HepG2 (cell line): ENCODE data around the gene MYH9. TPM values are rescaled to one million over a fixed set of nuclear protein-coding genes. Genes with fewer than 3 reads are reported as not detected.
A peak's percentile ranks its signal among the peaks of the same experiment; 100 is the strongest.

Experiments used
- AKAP8 ChIP-seq: sonication (generic); formaldehyde crosslinking; IDR thresholded peaks from 2 replicates; pipeline ENCODE4 v1.5.1; 2020; ENCODE audit warnings: mild to moderate bottlenecking, missing genetic modification reagents
- GATA4 ChIP-seq: sonication (generic); IDR thresholded peaks from 2 replicates; pipeline ENCODE4 v1.6.1; 2016; ENCODE audit warnings: antibody characterized with exemption, low read depth, borderline replicate concordance
- KAT7 ChIP-seq: IDR thresholded peaks from 2 replicates; pipeline ENCODE4 v1.6.1; 2018; ENCODE audit warnings: borderline replicate concordance, missing compliant biosample characterization
- NR3C1 ChIP-seq: sonication (generic); formaldehyde crosslinking; IDR thresholded peaks from 2 replicates; pipeline ENCODE4 v1.4.0; 2020; ENCODE audit warnings: missing genetic modification reagents
- POGZ ChIP-seq: sonication (generic); formaldehyde crosslinking; IDR thresholded peaks from 2 replicates; pipeline ENCODE4 v1.4.0; 2020; ENCODE audit warnings: mild to moderate bottlenecking, missing genetic modification reagents
- POLR2AphosphoS2 ChIP-seq: IDR thresholded peaks from 2 replicates; pipeline ENCODE4 v1.6.1; 2011; ENCODE audit warnings: low read depth, low read length, improper control_type of control experiment
- ZNF605 ChIP-seq: sonication (generic); formaldehyde crosslinking; IDR thresholded peaks from 2 replicates; pipeline ENCODE4 v1.8.0; 2022; ENCODE audit warnings: mild to moderate bottlenecking, missing genetic modification reagents
- ZNF75D ChIP-seq: sonication (generic); formaldehyde crosslinking; IDR thresholded peaks from 2 replicates; pipeline ENCODE4 v1.8.1; 2023; ENCODE audit warnings: missing genetic modification reagents, mild to moderate bottlenecking, borderline replicate concordance
- ZNF766 ChIP-seq: sonication (generic); formaldehyde crosslinking; IDR thresholded peaks from 2 replicates; pipeline ENCODE4 v1.5.0; 2020; ENCODE audit warnings: missing genetic modification reagents, borderline replicate concordance
- polyA plus RNA-seq, 8 experiments: library from polyadenylated mRNA; depleted of rRNA in 3 of 8; stranded (reverse) in 7 of 8; unstranded in 1 of 8; fragments of >200 nt; fragmentation: Illumina TruSeq in 4 of 8; extraction: Trizol in 4 of 8; gene quantifications; 2 replicates each; pipeline versions ENCODE4 v1.2.1 to v1.2.3, GENCODE V29; 2011 to 2016; ENCODE audit warnings: low read depth in 4 of 8, missing spikeins in 1 of 8, mixed read lengths in 1 of 8; ENCODE audit not compliant: insufficient read depth in 1 of 8
- total RNA-seq, 5 experiments: library from RNA; depleted of rRNA; stranded (reverse); fragments of >200 nt; fragmentation: Illumina TruSeq; extraction: Trizol; gene quantifications; 2 replicates each; pipeline ENCODE4 v1.2.3, GENCODE V29; 2016; ENCODE audit warnings: low read depth in 1 of 5
- TF ChIP-seq, protein P1 (sequence below): sonication (generic); formaldehyde crosslinking; IDR thresholded peaks from 2 replicates; pipeline ENCODE4 v1.4.0; 2020; ENCODE audit warnings: mild to moderate bottlenecking, missing genetic modification reagents
- TF ChIP-seq, protein P2 (sequence below): IDR thresholded peaks from 2 replicates; pipeline ENCODE4 v1.6.1; 2016; ENCODE audit warnings: mild to moderate bottlenecking
- TF ChIP-seq, protein P3 (sequence below): IDR thresholded peaks from 2 replicates; pipeline ENCODE4 v1.6.1; 2016
- TF ChIP-seq, protein P4 (sequence below), 2 experiments: fragments of 450-650 bp in 1 of 2; sonication (generic) in 1 of 2; formaldehyde crosslinking in 1 of 2; IDR thresholded peaks; 2 replicates each; pipeline versions ENCODE4 v1.6.1 to v1.8.0; 2016 to 2022; ENCODE audit warnings: antibody characterized with exemption in 1 of 2, mild to moderate bottlenecking in 1 of 2, missing genetic modification reagents in 1 of 2
- TF ChIP-seq, protein P5 (sequence below): sonication (generic); formaldehyde crosslinking; IDR thresholded peaks from 2 replicates; pipeline ENCODE4 v1.4.0; 2020; ENCODE audit warnings: missing genetic modification reagents

The MYH9 gene
- total and polyA plus RNA-seq, 2 of the 13 experiments (the other 11 are each of a cell fraction or from before 2014, with no cell fraction given), result 50.7 to 98.5 TPM

DNA sequence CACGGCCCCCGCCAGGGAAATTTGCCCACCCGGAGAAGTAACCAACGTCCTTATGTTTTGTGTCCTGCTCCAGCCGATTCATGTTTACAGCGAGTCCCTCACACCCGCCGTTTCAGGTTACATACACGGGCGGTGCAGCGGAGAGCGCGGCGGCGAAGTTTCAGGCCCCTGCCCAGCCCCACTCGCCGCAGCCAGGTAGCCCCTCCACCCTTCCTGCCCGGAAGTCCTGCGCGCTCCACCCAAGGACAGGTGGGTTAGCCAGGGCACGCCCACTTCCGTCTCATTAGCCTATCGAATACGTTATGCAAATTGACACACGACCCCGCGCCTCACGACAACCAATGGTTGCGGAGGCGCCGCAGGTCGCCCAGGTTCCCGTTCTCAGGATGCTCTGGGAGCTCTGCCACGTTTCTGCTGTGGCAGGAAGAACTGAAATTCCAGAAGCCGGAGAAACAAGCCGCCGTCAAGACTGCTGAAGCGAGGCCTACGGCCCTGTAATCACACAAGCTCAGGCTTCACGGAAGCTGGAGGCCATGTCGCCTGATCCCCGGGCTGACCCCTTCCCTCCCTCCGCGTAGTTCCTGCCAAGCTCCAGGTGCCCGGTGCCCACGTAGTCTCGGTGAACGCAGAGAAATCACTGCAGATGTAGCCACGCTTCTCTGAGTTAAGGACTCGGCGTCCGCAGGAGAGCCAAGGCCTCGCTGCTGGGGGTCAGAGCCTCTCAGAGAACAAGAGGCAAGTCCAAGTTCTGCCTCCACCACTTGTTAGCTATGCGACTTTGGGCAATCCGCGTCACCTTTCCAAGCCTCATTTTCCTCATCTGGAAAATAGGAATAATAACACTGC, 22.4 kb upstream of the MYH9 start (continued):
- TF ChIP-seq GATA4 (0 out of 2 replicates have a peak, but pooled peaks have one; percentile 33), KAT7 (no peak; the same call in 1 of the 2 replicates), POLR2AphosphoS2 (no peak), ZNF605 (CRISPR knock-in tag) (peak; percentile 87), ZNF766 (CRISPR knock-in tag) (peak; percentile 76; the same call in 1 of the 2 replicates), ZNF75D (no peak), AKAP8 (CRISPR knock-in tag) (no peak), POGZ (CRISPR knock-in tag) (peak; percentile 65), NR3C1 (CRISPR knock-in tag) (no peak)
- TF ChIP-seq, protein P1, sequence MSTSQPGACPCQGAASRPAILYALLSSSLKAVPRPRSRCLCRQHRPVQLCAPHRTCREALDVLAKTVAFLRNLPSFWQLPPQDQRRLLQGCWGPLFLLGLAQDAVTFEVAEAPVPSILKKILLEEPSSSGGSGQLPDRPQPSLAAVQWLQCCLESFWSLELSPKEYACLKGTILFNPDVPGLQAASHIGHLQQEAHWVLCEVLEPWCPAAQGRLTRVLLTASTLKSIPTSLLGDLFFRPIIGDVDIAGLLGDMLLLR (CRISPR knock-in tag), result peak; percentile 35
- TF ChIP-seq, protein P2, sequence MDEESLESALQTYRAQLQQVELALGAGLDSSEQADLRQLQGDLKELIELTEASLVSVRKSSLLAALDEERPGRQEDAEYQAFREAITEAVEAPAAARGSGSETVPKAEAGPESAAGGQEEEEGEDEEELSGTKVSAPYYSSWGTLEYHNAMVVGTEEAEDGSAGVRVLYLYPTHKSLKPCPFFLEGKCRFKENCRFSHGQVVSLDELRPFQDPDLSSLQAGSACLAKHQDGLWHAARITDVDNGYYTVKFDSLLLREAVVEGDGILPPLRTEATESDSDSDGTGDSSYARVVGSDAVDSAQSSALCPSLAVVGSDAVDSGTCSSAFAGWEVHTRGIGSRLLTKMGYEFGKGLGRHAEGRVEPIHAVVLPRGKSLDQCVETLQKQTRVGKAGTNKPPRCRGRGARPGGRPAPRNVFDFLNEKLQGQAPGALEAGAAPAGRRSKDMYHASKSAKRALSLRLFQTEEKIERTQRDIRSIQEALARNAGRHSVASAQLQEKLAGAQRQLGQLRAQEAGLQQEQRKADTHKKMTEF, result peak; percentile 61
- TF ChIP-seq, protein P3, sequence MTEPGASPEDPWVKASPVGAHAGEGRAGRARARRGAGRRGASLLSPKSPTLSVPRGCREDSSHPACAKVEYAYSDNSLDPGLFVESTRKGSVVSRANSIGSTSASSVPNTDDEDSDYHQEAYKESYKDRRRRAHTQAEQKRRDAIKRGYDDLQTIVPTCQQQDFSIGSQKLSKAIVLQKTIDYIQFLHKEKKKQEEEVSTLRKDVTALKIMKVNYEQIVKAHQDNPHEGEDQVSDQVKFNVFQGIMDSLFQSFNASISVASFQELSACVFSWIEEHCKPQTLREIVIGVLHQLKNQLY (CRISPR knock-in tag), result no peak
- TF ChIP-seq, protein P4, sequence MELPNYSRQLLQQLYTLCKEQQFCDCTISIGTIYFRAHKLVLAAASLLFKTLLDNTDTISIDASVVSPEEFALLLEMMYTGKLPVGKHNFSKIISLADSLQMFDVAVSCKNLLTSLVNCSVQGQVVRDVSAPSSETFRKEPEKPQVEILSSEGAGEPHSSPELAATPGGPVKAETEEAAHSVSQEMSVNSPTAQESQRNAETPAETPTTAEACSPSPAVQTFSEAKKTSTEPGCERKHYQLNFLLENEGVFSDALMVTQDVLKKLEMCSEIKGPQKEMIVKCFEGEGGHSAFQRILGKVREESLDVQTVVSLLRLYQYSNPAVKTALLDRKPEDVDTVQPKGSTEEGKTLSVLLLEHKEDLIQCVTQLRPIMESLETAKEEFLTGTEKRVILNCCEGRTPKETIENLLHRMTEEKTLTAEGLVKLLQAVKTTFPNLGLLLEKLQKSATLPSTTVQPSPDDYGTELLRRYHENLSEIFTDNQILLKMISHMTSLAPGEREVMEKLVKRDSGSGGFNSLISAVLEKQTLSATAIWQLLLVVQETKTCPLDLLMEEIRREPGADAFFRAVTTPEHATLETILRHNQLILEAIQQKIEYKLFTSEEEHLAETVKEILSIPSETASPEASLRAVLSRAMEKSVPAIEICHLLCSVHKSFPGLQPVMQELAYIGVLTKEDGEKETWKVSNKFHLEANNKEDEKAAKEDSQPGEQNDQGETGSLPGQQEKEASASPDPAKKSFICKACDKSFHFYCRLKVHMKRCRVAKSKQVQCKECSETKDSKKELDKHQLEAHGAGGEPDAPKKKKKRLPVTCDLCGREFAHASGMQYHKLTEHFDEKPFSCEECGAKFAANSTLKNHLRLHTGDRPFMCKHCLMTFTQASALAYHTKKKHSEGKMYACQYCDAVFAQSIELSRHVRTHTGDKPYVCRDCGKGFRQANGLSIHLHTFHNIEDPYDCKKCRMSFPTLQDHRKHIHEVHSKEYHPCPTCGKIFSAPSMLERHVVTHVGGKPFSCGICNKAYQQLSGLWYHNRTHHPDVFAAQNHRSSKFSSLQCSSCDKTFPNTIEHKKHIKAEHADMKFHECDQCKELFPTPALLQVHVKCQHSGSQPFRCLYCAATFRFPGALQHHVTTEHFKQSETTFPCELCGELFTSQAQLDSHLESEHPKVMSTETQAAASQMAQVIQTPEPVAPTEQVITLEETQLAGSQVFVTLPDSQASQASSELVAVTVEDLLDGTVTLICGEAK (IDR thresholded peaks at IDR 0.05), result no peak
- TF ChIP-seq, protein P4 (CRISPR knock-in tag; IDR thresholded peaks at IDR 0.05), result peak; percentile 68
- TF ChIP-seq, protein P5, sequence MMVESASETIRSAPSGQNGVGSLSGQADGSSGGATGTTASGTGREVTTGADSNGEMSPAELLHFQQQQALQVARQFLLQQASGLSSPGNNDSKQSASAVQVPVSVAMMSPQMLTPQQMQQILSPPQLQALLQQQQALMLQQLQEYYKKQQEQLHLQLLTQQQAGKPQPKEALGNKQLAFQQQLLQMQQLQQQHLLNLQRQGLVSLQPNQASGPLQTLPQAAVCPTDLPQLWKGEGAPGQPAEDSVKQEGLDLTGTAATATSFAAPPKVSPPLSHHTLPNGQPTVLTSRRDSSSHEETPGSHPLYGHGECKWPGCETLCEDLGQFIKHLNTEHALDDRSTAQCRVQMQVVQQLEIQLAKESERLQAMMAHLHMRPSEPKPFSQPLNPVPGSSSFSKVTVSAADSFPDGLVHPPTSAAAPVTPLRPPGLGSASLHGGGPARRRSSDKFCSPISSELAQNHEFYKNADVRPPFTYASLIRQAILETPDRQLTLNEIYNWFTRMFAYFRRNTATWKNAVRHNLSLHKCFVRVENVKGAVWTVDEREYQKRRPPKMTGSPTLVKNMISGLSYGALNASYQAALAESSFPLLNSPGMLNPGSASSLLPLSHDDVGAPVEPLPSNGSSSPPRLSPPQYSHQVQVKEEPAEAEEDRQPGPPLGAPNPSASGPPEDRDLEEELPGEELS (CRISPR knock-in tag), result peak; percentile 10; the same call in 1 of the 2 replicates
